Neutrophil (primary cell): Measurements from ENCODE around the gene HNRNPAB.
"Not testable (repeated sequence)": the region's sequence is repeated elsewhere in the genome, so short reads cannot be mapped to it uniquely, and the experiment has no call there.

Experiments used
- H3K27ac ChIP-seq: fragments of 200-600 bp; sonication (generic); 2 replicates; pipeline ENCODE4 v1.5.1; 2016; ENCODE audit warnings: mild to moderate bottlenecking, moderate library complexity
- H3K27me3 ChIP-seq: fragments of 200-600 bp; sonication (generic); 2 replicates; pipeline ENCODE4 v1.6.0; 2016; ENCODE audit warnings: mild to moderate bottlenecking
- H3K36me3 ChIP-seq: fragments of 200-600 bp; sonication (generic); 2 replicates; pipeline ENCODE4 v1.5.1; 2017
- H3K4me1 ChIP-seq, 2 experiments: fragments of 200-600 bp in 1 of 2; sonication (generic) in 1 of 2; 1 replicate in 1 of 2; 2 replicates in 1 of 2; pipeline versions ENCODE4 v1.5.1 to v1.6.1; 2013 to 2016; ENCODE audit warnings: low read depth in 1 of 2, low read length in 1 of 2, mild to moderate bottlenecking in 1 of 2, moderate library complexity in 1 of 2; ENCODE audit not compliant: control insufficient read depth in 1 of 2, insufficient read depth in 1 of 2
- H3K4me3 ChIP-seq, 2 experiments: fragments of 200-600 bp in 1 of 2; sonication (generic) in 1 of 2; 1 replicate in 1 of 2; 2 replicates in 1 of 2; pipeline ENCODE4 v1.5.1; 2013 to 2016; ENCODE audit warnings: low read depth in 1 of 2, low read length in 1 of 2, mild to moderate bottlenecking in 1 of 2, moderate library complexity in 1 of 2
- H3K9me3 ChIP-seq: fragments of 200-600 bp; sonication (generic); 2 replicates; pipeline ENCODE4 v1.5.1; 2016
- TF ChIP-seq, protein P1 (sequence below): fragments of 200-600 bp; sonication (generic); IDR thresholded peaks from 2 replicates; pipeline ENCODE4 v1.5.1; 2016; ENCODE audit warnings: antibody characterized with exemption

Gene HNRNPAB

GRCh38 chr5:178196281-178196812 is 8.0 kb upstream of the HNRNPAB start:
- no peaks in the 10 kb centered on the region for H3K27me3 ChIP-seq
- TF ChIP-seq, protein P1, sequence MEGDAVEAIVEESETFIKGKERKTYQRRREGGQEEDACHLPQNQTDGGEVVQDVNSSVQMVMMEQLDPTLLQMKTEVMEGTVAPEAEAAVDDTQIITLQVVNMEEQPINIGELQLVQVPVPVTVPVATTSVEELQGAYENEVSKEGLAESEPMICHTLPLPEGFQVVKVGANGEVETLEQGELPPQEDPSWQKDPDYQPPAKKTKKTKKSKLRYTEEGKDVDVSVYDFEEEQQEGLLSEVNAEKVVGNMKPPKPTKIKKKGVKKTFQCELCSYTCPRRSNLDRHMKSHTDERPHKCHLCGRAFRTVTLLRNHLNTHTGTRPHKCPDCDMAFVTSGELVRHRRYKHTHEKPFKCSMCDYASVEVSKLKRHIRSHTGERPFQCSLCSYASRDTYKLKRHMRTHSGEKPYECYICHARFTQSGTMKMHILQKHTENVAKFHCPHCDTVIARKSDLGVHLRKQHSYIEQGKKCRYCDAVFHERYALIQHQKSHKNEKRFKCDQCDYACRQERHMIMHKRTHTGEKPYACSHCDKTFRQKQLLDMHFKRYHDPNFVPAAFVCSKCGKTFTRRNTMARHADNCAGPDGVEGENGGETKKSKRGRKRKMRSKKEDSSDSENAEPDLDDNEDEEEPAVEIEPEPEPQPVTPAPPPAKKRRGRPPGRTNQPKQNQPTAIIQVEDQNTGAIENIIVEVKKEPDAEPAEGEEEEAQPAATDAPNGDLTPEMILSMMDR = no peak
- H3K36me3 ChIP-seq = no peaks in the 10 kb centered on the region
- peaks cover 30 to 32% of the 10 kb centered on the region in 2 experiments for H3K4me1 ChIP-seq
- H3K27ac ChIP-seq = no peak overlapping the region
- H3K4me3 ChIP-seq = no peak overlapping the region
- H3K9me3 ChIP-seq = no peaks in the 10 kb centered on the region

GRCh38 chr5:178196986-178197385 is 7.3 kb upstream of the HNRNPAB start:
- Histone ChIP-seq H3K9me3 (no peaks in the 10 kb centered on the region), H3K4me3 (no peak overlapping the region), H3K4me1 (peaks cover 36 to 38% of the 10 kb centered on the region in 2 experiments), H3K27me3 (no peaks in the 10 kb centered on the region), H3K36me3 (no peaks in the 10 kb centered on the region), H3K27ac (no peak overlapping the region)
- TF ChIP-seq, protein P1 = no peak

GRCh38 chr5:178198151-178198550 is 6.2 kb upstream of the HNRNPAB start:
- not testable (repeated sequence) for H3K27me3 ChIP-seq, H3K4me3 ChIP-seq, H3K36me3 ChIP-seq, H3K27ac ChIP-seq, H3K9me3 ChIP-seq
- H3K4me1 ChIP-seq = peaks cover 40 to 42% of the 10 kb centered on the region in 2 experiments

DNA sequence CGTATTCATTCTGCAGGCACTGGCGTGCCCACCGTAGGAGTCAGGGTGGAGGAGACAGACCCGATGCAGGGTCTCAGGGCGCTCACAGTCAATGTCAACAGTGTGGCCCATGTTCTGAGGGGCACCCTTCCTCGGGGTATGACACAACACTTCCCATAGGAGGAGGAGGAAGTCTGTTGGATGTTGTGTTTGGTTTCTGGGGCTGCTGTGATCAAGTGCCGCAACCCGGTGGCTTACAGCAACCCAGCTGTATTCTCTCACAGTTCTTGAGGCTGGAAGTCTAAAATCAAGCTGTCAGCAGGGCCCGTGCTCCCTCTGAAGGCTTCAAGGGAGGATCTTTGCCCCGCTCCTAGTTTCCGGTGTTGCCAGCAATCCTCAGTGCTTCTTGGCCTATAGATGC is 5.6 kb upstream of the HNRNPAB start:
- Histone ChIP-seq H3K4me1 (peaks cover 34 to 40% of the 10 kb centered on the region in 2 experiments), H3K9me3 (no peaks in the 10 kb centered on the region), H3K4me3 (no peak overlapping the region), H3K36me3 (no peaks in the 10 kb centered on the region), H3K27ac (no peak overlapping the region), H3K27me3 (no peaks in the 10 kb centered on the region)
- TF ChIP-seq, protein P1 = no peak

DNA sequence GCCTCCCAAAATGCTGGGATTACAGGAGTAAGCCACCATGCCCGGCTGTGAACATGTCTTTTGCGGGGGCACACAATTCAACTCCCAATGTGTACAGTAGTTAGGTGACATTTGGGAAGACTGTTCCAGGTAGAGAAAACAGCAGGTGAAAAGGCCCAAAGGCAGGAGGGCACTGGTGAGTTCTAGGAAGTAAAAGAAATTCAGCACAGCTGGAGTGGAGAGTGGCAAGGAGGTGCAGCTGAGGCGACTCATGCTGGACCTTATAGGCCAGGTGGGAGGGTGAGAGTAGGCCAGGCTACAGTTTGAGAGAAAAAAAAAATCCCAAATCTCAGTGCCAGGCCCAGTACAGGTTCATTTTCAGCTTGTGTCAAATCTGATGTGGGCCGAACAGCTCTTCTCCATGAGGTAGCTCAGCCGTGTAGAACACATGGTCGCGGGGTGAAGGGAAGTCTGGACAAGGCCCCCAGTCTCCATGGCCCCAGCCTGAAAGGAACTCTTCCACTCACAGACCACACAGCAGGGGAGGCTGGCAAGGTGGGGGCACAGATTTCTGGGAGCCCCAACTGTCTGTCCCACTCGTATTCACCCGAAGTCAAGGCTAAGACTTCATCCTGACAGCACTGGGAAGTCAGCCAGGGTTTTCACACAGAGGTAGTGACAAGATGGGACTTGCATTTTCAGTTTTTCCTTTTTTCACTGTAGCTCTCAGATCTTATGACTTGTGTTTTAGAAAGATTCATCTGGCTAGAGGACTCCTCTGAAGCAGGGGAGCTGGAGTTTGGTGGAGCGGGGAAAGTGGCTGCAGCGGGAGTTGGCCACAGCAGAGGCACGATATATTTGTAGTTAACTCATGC is 4.5 kb upstream of the HNRNPAB start:
- H3K4me1 ChIP-seq = peaks cover 26 to 32% of the 10 kb centered on the region in 2 experiments
- TF ChIP-seq, protein P1 = no peak
- no peak overlapping the region for H3K4me3 ChIP-seq
- no peak overlapping the region for H3K27ac ChIP-seq
- H3K27me3 ChIP-seq = no peaks in the 10 kb centered on the region
- no peaks in the 10 kb centered on the region for H3K36me3 ChIP-seq
- no peaks in the 10 kb centered on the region for H3K9me3 ChIP-seq
